HepG2 (cell line): ENCODE results near the gene FAM219A. TPM values are rescaled to one million over a fixed set of nuclear protein-coding genes. Genes with fewer than 3 reads are reported as not detected.
A peak's percentile ranks its signal among the peaks of the same experiment; 100 is the strongest.

Experiments
- ARID5B ChIP-seq: IDR thresholded peaks from 2 replicates; pipeline ENCODE4 v1.4.0; 2020; ENCODE audit warnings: mild to moderate bottlenecking, missing genetic modification reagents
- ATF4 ChIP-seq, 2 experiments: fragments of 450-650 bp in 1 of 2; sonication (generic) in 1 of 2; formaldehyde crosslinking; IDR thresholded peaks; 2 replicates each; pipeline versions ENCODE4 v1.5.0 to v1.8.0; 2020 to 2022; ENCODE audit warnings: mild to moderate bottlenecking in 1 of 2, missing genetic modification reagents in 1 of 2
- ATF7-NPFF ChIP-seq: sonication (generic); formaldehyde crosslinking; IDR thresholded peaks from 2 replicates; pipeline ENCODE4 v1.8.1; 2023; ENCODE audit warnings: mild to moderate bottlenecking, low read depth, missing genetic modification reagents, moderate library complexity
- BHLHE40 ChIP-seq: IDR thresholded peaks from 2 replicates; pipeline ENCODE4 v1.6.1; 2011; ENCODE audit warnings: low read length, improper control_type of control experiment
- CC2D1A ChIP-seq: sonication (generic); formaldehyde crosslinking; IDR thresholded peaks from 2 replicates; pipeline ENCODE4 v1.8.1; 2023; ENCODE audit warnings: mild to moderate bottlenecking, missing genetic modification reagents
- DR1 ChIP-seq: sonication (generic); formaldehyde crosslinking; IDR thresholded peaks from 2 replicates; pipeline ENCODE4 v1.8.0; 2021; ENCODE audit warnings: mild to moderate bottlenecking, missing genetic modification reagents, inconsistent platforms
- DZIP1 ChIP-seq: sonication (generic); formaldehyde crosslinking; IDR thresholded peaks from 2 replicates; pipeline ENCODE4 v1.5.0; 2020; ENCODE audit warnings: mild to moderate bottlenecking, missing genetic modification reagents
- HOXD1 ChIP-seq: sonication (generic); formaldehyde crosslinking; IDR thresholded peaks from 2 replicates; pipeline ENCODE4 v1.5.0; 2020; ENCODE audit warnings: missing genetic modification reagents
- IKZF4 ChIP-seq: sonication (generic); formaldehyde crosslinking; IDR thresholded peaks from 2 replicates; pipeline ENCODE4 v1.5.1; 2020; ENCODE audit warnings: borderline replicate concordance, mild to moderate bottlenecking, low read depth, missing genetic modification reagents; ENCODE audit errors: not compliant biosample characterization
- KMT2A ChIP-seq: sonication (generic); formaldehyde crosslinking; IDR thresholded peaks from 2 replicates; pipeline ENCODE4 v1.4.0; 2020; ENCODE audit warnings: missing genetic modification reagents
- MBD4 ChIP-seq: IDR thresholded peaks from 2 replicates; pipeline ENCODE4 v1.6.1; 2012; ENCODE audit warnings: low read length, inconsistent platforms, borderline replicate concordance
- RFXANK ChIP-seq: IDR thresholded peaks from 2 replicates; pipeline ENCODE4 v1.6.1; 2016
- SNAI1 ChIP-seq: sonication (generic); formaldehyde crosslinking; IDR thresholded peaks from 2 replicates; pipeline ENCODE4 v1.5.0; 2020; ENCODE audit warnings: mild to moderate bottlenecking, missing genetic modification reagents, borderline replicate concordance
- ZBTB3 ChIP-seq: sonication (generic); formaldehyde crosslinking; IDR thresholded peaks from 2 replicates; pipeline ENCODE4 v1.4.0; 2020; ENCODE audit warnings: low read depth, mild to moderate bottlenecking, moderate library complexity, missing genetic modification reagents, borderline replicate concordance
- ZBTB34 ChIP-seq: sonication (generic); formaldehyde crosslinking; IDR thresholded peaks from 2 replicates; pipeline ENCODE4 v1.8.0; 2022; ENCODE audit warnings: mild to moderate bottlenecking, missing genetic modification reagents
- ZFYVE20 ChIP-seq: sonication (generic); formaldehyde crosslinking; IDR thresholded peaks from 2 replicates; pipeline ENCODE4 v1.8.0; 2023; ENCODE audit warnings: low read depth, mild to moderate bottlenecking, moderate library complexity, missing genetic modification reagents, borderline replicate concordance
- ZNF326 ChIP-seq: sonication (generic); formaldehyde crosslinking; IDR thresholded peaks from 2 replicates; pipeline ENCODE4 v1.4.0; 2020; ENCODE audit warnings: missing genetic modification reagents, borderline replicate concordance
- ZNF451 ChIP-seq: sonication (generic); formaldehyde crosslinking; IDR thresholded peaks from 2 replicates; pipeline ENCODE4 v1.5.0; 2020; ENCODE audit warnings: mild to moderate bottlenecking, missing genetic modification reagents
- ZNF556 ChIP-seq: sonication (generic); formaldehyde crosslinking; IDR thresholded peaks from 2 replicates; pipeline ENCODE4 v1.4.0; 2020; ENCODE audit warnings: mild to moderate bottlenecking, missing genetic modification reagents, borderline replicate concordance
- ZNF616 ChIP-seq: sonication (generic); formaldehyde crosslinking; IDR thresholded peaks from 2 replicates; pipeline ENCODE4 v1.5.0; 2020; ENCODE audit warnings: low read depth, mild to moderate bottlenecking, missing genetic modification reagents
- ZNF773 ChIP-seq: sonication (generic); formaldehyde crosslinking; IDR thresholded peaks from 2 replicates; pipeline ENCODE4 v1.4.0; 2020; ENCODE audit warnings: missing genetic modification reagents, borderline replicate concordance
- ZNF83 ChIP-seq: sonication (generic); formaldehyde crosslinking; IDR thresholded peaks from 2 replicates; pipeline ENCODE4 v1.4.0; 2020; ENCODE audit warnings: missing genetic modification reagents, mild to moderate bottlenecking, borderline replicate concordance
- polyA plus RNA-seq, 8 experiments: library from polyadenylated mRNA; depleted of rRNA in 3 of 8; stranded (reverse) in 7 of 8; unstranded in 1 of 8; fragments of >200 nt; fragmentation: Illumina TruSeq in 4 of 8; extraction: Trizol in 4 of 8; gene quantifications; 2 replicates each; pipeline versions ENCODE4 v1.2.1 to v1.2.3, GENCODE V29; 2011 to 2016; ENCODE audit warnings: low read depth in 4 of 8, missing spikeins in 1 of 8, mixed read lengths in 1 of 8; ENCODE audit not compliant: insufficient read depth in 1 of 8
- total RNA-seq, 5 experiments: library from RNA; depleted of rRNA; stranded (reverse); fragments of >200 nt; fragmentation: Illumina TruSeq; extraction: Trizol; gene quantifications; 2 replicates each; pipeline ENCODE4 v1.2.3, GENCODE V29; 2016; ENCODE audit warnings: low read depth in 1 of 5

Gene FAM219A
- total and polyA plus RNA-seq, 2 of the 13 experiments (the other 11 are each of a cell fraction or from before 2014, with no cell fraction given) = 3.9 to 6.4 TPM

GRCh38 chr9:34493972-34494535, 35.7 kb upstream of the FAM219A start (continued):
- TF ChIP-seq ZBTB34 (CRISPR knock-in tag) = no peak
- no peak for TF ChIP-seq SNAI1 (CRISPR knock-in tag)
- TF ChIP-seq HOXD1 (CRISPR knock-in tag) = no peak
- no peak for TF ChIP-seq ZBTB3 (CRISPR knock-in tag)
- TF ChIP-seq IKZF4 (CRISPR knock-in tag) = no peak
- TF ChIP-seq DZIP1 (CRISPR knock-in tag) = no peak
- TF ChIP-seq DR1 (CRISPR knock-in tag) = no peak
- TF ChIP-seq ZNF556 = no peak
- TF ChIP-seq ARID5B (CRISPR knock-in tag) = peak; percentile 9; the same call in 1 of the 2 replicates
- no peak for TF ChIP-seq CC2D1A (CRISPR knock-in tag)
- no peak for TF ChIP-seq ZNF326 (CRISPR knock-in tag)
- no peak for TF ChIP-seq BHLHE40
- no peak for TF ChIP-seq ATF4 (CRISPR knock-in tag; IDR thresholded peaks at IDR 0.05)
- no peak for TF ChIP-seq MBD4
- 0 out of 2 replicates have a peak, but pooled peaks have one; percentile 38 for TF ChIP-seq ZNF773 (CRISPR knock-in tag)
- no peak for TF ChIP-seq ATF7-NPFF
- TF ChIP-seq ZNF83 (CRISPR knock-in tag) = no peak
- TF ChIP-seq KMT2A (CRISPR knock-in tag) = no peak
- no peak for TF ChIP-seq ZNF616 (CRISPR knock-in tag)
- TF ChIP-seq ZNF451 (CRISPR knock-in tag) = no peak
- TF ChIP-seq RFXANK (CRISPR knock-in tag) = no peak
- no peak for TF ChIP-seq ZFYVE20 (CRISPR knock-in tag)
